Measurements from ENCODE around the gene KRTAP5-2.
"Not testable (repeated sequence)": the region's sequence is repeated elsewhere in the genome, so short reads cannot be mapped to it uniquely, and the experiment has no call there.

Gene KRTAP5-2

GRCh38 chr11:1598406-1598805 lies 312 bp upstream of the KRTAP5-2 start:
- DNase-seq; in situ Hi-C loops (cut with HindIII; ENCODE audit: low pct_ligation_motif_present, low pct_unique_long_range_greater_than_20kb, low sequenced_read_pairs): not testable (repeated sequence)

DNA sequence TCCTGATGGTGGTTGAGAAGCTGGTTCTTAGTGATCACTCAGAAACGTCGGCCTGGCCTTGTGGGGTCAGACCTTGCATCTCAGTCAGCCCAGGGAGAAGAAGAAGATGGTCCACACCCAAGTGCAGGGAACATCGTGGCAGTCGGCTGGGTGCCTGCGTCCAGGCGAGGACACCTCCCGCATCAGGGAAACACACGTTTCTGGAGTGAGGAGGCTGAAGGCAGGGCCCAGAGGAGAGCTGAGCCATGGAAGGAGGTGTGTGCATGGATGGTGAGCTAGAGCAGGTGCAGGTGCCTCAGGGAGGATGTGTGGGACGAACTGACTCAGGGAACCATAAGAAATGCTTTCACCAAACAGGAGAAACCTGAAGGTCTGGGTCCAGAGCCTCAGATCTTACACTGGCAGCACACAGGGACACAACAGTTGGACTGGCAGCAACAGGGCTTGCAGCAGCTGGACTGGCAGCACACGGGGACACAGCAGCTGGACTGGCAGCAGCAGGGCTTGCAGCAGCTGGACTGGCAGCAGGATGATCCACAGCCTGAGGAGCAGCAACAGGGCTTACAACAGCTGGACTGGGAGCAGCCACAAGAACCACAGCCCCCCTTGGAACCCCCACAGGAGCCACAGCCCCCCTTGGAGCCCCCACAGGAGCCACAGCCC lies 632 bp downstream of the KRTAP5-2 start:
- no peak for DNase-seq
- in situ Hi-C loops (cut with HindIII; ENCODE audit: low pct_ligation_motif_present, low pct_unique_long_range_greater_than_20kb, low sequenced_read_pairs) = no loop called here

DNA sequence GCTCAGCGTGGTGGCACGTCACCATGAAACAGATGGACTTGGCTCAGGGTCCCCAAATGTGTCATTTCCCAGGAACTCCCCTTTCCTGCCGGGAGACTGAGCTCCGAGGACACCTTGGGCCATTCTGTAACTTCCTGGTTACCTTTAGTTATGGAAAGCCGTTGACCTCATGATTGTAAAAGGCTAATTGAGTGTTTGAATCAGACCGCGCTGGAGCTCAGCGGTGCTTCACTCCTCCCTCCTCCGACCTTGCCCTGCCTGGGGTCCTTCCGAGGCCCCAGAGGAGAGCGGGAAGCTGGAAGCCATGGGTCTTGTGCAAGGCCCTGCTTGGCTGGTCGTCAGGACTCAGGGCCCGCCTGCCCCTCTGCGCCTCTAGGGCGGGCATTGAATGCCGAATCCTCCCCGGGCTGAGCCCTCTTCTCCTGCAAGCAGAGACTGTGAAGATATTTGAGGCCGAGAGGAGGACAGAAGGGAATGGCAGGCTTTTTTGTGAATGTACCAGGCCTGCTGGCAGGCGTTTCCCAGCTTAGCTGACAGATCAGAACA lies 1.4 kb downstream of the KRTAP5-2 start:
- in situ Hi-C loops (cut with HindIII; ENCODE audit: low pct_ligation_motif_present, low pct_unique_long_range_greater_than_20kb, low sequenced_read_pairs); DNase-seq: not testable (repeated sequence)

GRCh38 chr11:1595994-1596575 lies 2.0 kb downstream of the KRTAP5-2 start:
- in situ Hi-C loops (cut with HindIII; ENCODE audit: low pct_ligation_motif_present, low pct_unique_long_range_greater_than_20kb, low sequenced_read_pairs); DNase-seq: not testable (repeated sequence)

- in situ Hi-C loops (cut with HindIII; ENCODE audit: low pct_ligation_motif_present, low pct_unique_long_range_greater_than_20kb, low sequenced_read_pairs) = no loop called here
- DNase-seq = no peak
Measured at GRCh38 chr11:1592628-1593027, 5.5 kb downstream of the KRTAP5-2 start.

- no peak for DNase-seq
- in situ Hi-C loops (cut with HindIII; ENCODE audit: low pct_ligation_motif_present, low pct_unique_long_range_greater_than_20kb, low sequenced_read_pairs) = no loop called here
Measured at GRCh38 chr11:1589996-1590395, 8.1 kb downstream of the KRTAP5-2 start.

- in situ Hi-C loops (cut with HindIII; ENCODE audit: low pct_ligation_motif_present, low pct_unique_long_range_greater_than_20kb, low sequenced_read_pairs); DNase-seq: not testable (repeated sequence)
Measured at GRCh38 chr11:1589191-1589963, 8.7 kb downstream of the KRTAP5-2 start.

DNA sequence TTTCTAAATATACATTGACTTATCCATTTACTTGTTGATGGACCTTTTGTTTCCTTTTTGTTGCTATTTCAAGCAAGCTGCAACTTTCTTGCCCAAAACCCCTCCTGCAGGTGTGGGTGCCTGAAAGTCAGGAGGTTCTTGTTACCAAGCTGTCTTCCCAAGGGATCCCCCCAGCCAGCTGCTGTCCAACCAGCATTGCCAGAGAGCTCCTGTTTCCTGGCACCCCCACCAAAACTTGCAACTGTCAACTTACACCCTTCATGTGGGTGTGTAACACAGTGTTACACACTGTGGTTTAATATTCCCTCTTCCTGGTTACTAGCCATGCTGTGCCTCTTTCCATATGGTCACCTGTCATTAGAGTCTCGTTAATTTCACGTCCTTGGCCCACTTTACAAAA lies 11.4 kb downstream of the KRTAP5-2 start:
- in situ Hi-C loops (cut with HindIII; ENCODE audit: low pct_ligation_motif_present, low pct_unique_long_range_greater_than_20kb, low sequenced_read_pairs) = no loop called here

DNA sequence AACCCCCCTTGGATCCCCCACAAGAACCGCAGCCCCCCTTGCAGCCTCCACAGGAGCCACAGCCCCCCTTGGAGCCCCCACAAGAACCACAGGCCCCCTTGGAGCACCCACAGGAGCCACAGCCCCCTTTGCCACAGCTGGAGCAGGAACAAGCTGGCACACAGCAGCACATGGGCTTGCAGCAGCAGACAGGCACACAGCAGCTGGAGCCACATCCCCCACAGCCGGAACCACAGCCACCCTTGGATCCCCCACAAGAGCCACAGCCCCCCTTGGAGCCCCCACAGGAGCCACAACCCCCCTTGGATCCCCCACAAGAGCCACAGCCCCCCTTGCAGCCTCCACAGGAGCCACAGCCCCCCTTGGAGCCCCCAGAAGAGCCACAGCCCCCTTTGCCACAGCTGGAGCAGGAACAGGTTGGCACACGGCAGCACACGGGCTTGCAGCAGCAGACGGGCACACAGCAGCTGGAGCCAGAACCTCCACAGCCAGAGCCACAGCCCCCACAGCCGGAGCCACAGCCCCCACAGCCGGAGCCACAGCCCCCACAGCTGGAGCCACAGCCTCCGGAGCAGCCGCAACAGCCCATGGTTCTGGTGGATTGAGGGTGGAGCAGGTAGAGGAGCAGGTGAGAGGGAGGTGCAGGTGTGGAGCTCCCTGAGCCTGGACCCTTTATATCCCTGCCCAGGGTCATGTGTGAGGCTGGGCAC lies 13.3 kb downstream of the KRTAP5-2 start, which contains the start of gene KRTAP5-1:
Gene KRTAP5-1 (minus strand): TSS at position 623 of the 710 bp plus-strand sequence. CDS start 34 bp downstream, at position 589.
- in situ Hi-C loops (cut with HindIII; ENCODE audit: low pct_ligation_motif_present, low pct_unique_long_range_greater_than_20kb, low sequenced_read_pairs); DNase-seq: not testable (repeated sequence)

More for the DNA sequence above, 11.4 kb downstream of the KRTAP5-2 start:
- DNase-seq = no peak

- DNase-seq; in situ Hi-C loops (cut with HindIII; ENCODE audit: low pct_ligation_motif_present, low pct_unique_long_range_greater_than_20kb, low sequenced_read_pairs): not testable (repeated sequence)
Measured at GRCh38 chr11:1582909-1583308, 15.2 kb downstream of the KRTAP5-2 start.

DNA sequence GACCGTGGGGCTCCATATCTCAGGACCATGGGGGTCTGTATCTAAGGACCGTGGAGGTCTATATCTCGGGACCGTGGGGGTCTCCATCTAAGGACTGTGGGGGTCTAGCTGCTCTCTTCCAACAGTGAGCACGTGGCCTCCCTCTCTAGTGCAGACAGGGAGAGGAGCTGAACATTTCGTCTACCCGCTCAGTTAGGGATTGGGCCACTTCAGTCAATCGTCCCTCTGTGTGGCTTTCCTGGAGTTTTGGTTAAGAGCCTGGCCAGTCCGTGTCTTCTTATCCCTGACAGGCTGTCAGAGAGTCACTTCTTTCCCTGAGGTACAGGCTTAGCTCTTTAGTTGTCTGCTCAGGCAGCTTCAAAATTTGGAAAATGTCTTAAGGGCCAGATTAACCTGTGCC lies 16.1 kb downstream of the KRTAP5-2 start:
- DNase-seq = no peak
- in situ Hi-C loops (cut with HindIII; ENCODE audit: low pct_ligation_motif_present, low pct_unique_long_range_greater_than_20kb, low sequenced_read_pairs) = no loop called here

DNA sequence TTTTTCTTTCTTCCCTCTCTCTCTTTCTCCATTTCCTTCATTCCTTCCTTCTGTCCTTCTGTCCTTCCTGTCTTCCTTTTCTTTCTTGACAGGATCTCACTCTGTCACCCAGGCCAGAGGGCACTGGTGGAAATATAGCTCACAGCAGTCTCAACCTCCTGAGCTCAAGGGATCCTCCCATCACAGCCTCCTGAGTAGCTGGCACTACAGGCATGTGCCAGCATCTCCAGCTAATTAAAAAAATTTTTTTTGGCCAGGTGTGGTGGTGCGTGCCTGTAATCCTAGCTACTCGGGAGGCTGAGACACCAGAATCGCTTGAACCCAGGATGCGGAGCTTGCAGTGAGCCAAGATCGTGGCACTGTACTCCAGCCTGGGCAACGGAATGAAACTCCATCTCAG lies 21.3 kb downstream of the KRTAP5-2 start:
- in situ Hi-C loops (cut with HindIII; ENCODE audit: low pct_ligation_motif_present, low pct_unique_long_range_greater_than_20kb, low sequenced_read_pairs) = no loop called here
- DNase-seq = no peak

- in situ Hi-C loops (cut with HindIII; ENCODE audit: low pct_ligation_motif_present, low pct_unique_long_range_greater_than_20kb, low sequenced_read_pairs) = not testable (repeated sequence)
Measured at GRCh38 chr11:1575756-1576155, 22.3 kb downstream of the KRTAP5-2 start.

DNA sequence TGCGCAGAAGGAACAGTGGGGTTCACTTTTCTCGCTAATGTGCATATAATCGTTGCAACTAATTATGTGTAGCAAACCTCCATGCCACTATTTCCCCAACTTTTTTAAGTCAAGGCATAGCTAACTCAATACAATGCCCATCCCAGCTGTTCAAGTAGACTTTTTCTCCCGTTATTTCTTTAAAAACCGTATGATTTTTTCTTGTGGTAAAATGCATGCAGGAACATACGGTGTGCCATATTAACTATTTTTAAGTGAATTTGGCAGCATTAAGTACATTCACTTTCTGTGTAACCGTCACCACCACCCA lies 23.2 kb downstream of the KRTAP5-2 start:
- in situ Hi-C loops (cut with HindIII; ENCODE audit: low pct_ligation_motif_present, low pct_unique_long_range_greater_than_20kb, low sequenced_read_pairs) = no loop called here
- DNase-seq = no peak

More at GRCh38 chr11:1575756-1576155, 22.3 kb downstream of the KRTAP5-2 start:
- not testable (repeated sequence) for DNase-seq

- peak; percentile 43 for DNase-seq
Measured at GRCh38 chr11:1574238-1574932, 23.7 kb downstream of the KRTAP5-2 start.

DNA sequence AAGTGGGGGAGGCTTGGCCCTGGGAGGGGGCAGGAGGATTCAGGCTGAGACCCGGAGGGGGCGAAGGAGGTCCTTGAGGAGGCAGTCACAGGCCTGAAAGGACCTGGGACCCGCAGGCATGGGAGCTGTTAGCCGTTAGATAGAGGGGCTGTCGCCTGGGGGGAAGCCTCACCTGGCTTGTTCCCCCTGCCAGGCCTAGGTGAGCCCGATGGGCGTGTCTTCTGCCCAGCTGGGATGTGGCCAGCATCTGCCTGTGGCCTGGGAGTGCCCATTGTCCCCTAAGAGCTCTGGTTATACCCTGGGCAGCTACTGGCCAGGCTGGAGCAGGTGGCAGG lies 24.2 kb downstream of the KRTAP5-2 start:
- in situ Hi-C loops (cut with HindIII; ENCODE audit: low pct_ligation_motif_present, low pct_unique_long_range_greater_than_20kb, low sequenced_read_pairs) = no loop called here
- DNase-seq = no peak

More at GRCh38 chr11:1574238-1574932, 23.7 kb downstream of the KRTAP5-2 start:
- in situ Hi-C loops (cut with HindIII; ENCODE audit: low pct_ligation_motif_present, low pct_unique_long_range_greater_than_20kb, low sequenced_read_pairs) = no loop called here

DNA sequence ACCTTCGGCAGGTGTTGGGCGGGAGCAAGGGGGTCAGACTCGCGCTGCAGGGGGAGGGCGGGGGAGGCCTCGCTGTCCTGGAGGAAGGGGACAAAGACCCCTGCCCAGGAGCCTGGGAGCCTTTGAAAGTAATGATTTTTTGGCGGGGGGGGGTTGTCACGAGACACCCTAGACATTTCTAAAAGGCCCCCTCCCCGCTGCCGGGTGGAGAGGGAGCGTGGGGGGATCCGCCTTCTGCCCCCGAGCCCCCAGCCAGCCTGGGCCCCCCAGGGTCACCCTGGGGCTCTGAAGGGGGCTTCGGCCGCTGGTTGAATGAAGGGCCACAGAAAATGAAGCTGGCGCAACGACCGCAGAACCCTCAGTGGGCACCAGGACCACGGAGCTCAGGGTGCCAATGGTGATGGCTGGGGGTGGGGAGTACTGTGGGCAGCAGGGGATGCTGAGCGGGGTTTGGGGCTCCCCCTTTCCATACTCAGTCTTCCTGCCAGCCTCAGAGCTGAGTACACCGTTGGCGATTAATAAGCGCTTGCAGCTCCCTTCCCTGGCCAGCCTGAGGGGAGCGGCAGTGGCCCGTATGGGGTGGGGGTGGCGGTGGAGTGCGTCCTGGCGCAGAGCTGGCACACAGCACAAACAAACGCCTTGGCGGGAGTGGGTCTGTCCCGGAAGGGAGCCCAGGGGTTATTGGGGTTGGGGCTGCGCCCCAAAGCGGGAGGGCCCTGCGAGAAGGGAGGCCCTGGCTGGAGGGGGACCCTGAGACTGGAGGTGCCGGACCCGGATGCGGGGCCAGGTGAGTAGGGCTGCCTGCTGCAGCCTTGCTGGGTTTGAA lies 24.8 kb downstream of the KRTAP5-2 start:
- DNase-seq = no peak
- in situ Hi-C loops (cut with HindIII; ENCODE audit: low pct_ligation_motif_present, low pct_unique_long_range_greater_than_20kb, low sequenced_read_pairs) = no loop called here

Measured in ACHN (cell line).